A549 (cell line): ENCODE measurements around the gene CHAF1A. TPM values are rescaled to one million over a fixed set of nuclear protein-coding genes. Genes with fewer than 3 reads are reported as not detected.

Source experiments
- ATAC-seq, 2 experiments: fragments of 200-7000 bp in 1 of 2; fragments of >200 bp in 1 of 2; cut with Nextera tagmentation in 1 of 2; cut with Tn5 transposase in 1 of 2; 3 replicates each; pipeline versions ENCODE4 v1.8.0 to v1.9.1; 2018 to 2020; ENCODE audit warnings: mild to moderate bottlenecking in 1 of 2, moderate library complexity in 1 of 2
- CTCF ChIA-PET: fragments of 300-600 bp; sonication (Branson Sonifier 250); formaldehyde crosslinking; extraction: SDS; loops from one replicate; lab custom pipeline; 2021; ENCODE audit warnings: antibody characterized with exemption, inconsistent platforms; lab: Yijun Ruan, JAX
- POLR2A ChIA-PET: fragments of 350-600 bp; formaldehyde crosslinking; extraction: SDS; loops from one replicate; lab custom pipeline; 2021; ENCODE audit warnings: antibody characterized with exemption, inconsistent platforms; lab: Yijun Ruan, JAX
- DNase-seq, 2 experiments: peaks; one replicate each; pipeline versions ENCODE4 v3.0.0 to v3.0.0-alpha.2; 2011 to 2016; ENCODE audit warnings: low read depth in 1 of 2, low spot score in 1 of 2
- FAIRE-seq: peaks from 2 replicates; lab custom pipeline; 2011; peaks lifted over from hg19 to GRCh38; lab: Jason Lieb, UNC
- H3K27ac ChIP-seq, 2 experiments: fragments of >200 bp; sonication (Bioruptor Twin); formaldehyde crosslinking; 3 replicates each; pipeline ENCODE4 v1.5.1; 2016 to 2017
- H3K4me1 ChIP-seq: fragments of >200 bp; sonication (Bioruptor Twin); formaldehyde crosslinking; 3 replicates; pipeline ENCODE4 v1.6.1; 2016
- H3K4me2 ChIP-seq: fragments of >200 bp; sonication (Bioruptor Twin); formaldehyde crosslinking; 3 replicates; pipeline ENCODE4 v1.6.1; 2016
- H3K4me3 ChIP-seq: fragments of >200 bp; sonication (Bioruptor Twin); formaldehyde crosslinking; 3 replicates; pipeline ENCODE4 v1.5.1; 2016
- H3K9me3 ChIP-seq: fragments of >200 bp; sonication (Bioruptor Twin); formaldehyde crosslinking; 3 replicates; pipeline ENCODE4 v1.6.1; 2016
- BHLHE40 ChIP-seq: IDR thresholded peaks from 2 replicates; pipeline ENCODE4 v1.6.1; 2012; ENCODE audit warnings: low read depth, low read length, inconsistent platforms
- EHMT2 ChIP-seq: fragments of 200-600 bp; sonication (generic); IDR thresholded peaks from 2 replicates; pipeline ENCODE4 v1.6.1; 2016; ENCODE audit warnings: antibody characterized with exemption, low read depth, mild to moderate bottlenecking, moderate library complexity
- EP300 ChIP-seq, 2 experiments: fragments of >200 bp; sonication (Bioruptor Twin); formaldehyde crosslinking; IDR thresholded peaks; 2 replicates in 1 of 2; 3 replicates in 1 of 2; pipeline ENCODE4 v1.6.1; 2016 to 2017
- ESRRA ChIP-seq: fragments of 150-350 bp; IDR thresholded peaks from 2 replicates; pipeline ENCODE4 v1.6.1; 2014; ENCODE audit warnings: mild to moderate bottlenecking, low read length, borderline replicate concordance
- FOSL2 ChIP-seq, 2 experiments: fragments of 450-650 bp in 1 of 2; fragments of >200 bp in 1 of 2; sonication (Bioruptor Twin) in 1 of 2; formaldehyde crosslinking; IDR thresholded peaks; 2 replicates each; pipeline versions ENCODE4 v1.5.0 to v1.6.1; 2016 to 2020; ENCODE audit warnings: mild to moderate bottlenecking in 1 of 2, moderate library complexity in 1 of 2
- HDAC2 ChIP-seq: fragments of 200-600 bp; sonication (generic); IDR thresholded peaks from 2 replicates; pipeline ENCODE4 v1.6.1; 2016
- HOXB13 ChIP-seq: fragments of 250-450 bp; sonication (Bioruptor Pico); IDR thresholded peaks from 2 replicates; pipeline ENCODE4 v1.5.0; 2020; ENCODE audit warnings: low read depth, mild to moderate bottlenecking, moderate library complexity
- HOXB5 ChIP-seq: fragments of 250-450 bp; sonication (Bioruptor Pico); IDR thresholded peaks from 2 replicates; pipeline ENCODE4 v1.5.0; 2020; ENCODE audit warnings: mild to moderate bottlenecking, moderate library complexity
- JUNB ChIP-seq: fragments of >200 bp; sonication (Bioruptor Twin); formaldehyde crosslinking; IDR thresholded peaks from 2 replicates; pipeline ENCODE4 v1.6.1; 2016
- MAX ChIP-seq: IDR thresholded peaks from 2 replicates; pipeline ENCODE4 v1.6.1; 2012
- NPAS2 ChIP-seq: fragments of 250-450 bp; sonication (Bioruptor Pico); IDR thresholded peaks from 2 replicates; pipeline ENCODE4 v1.8.0; 2022; ENCODE audit warnings: mild to moderate bottlenecking, moderate library complexity, borderline replicate concordance
- PBX3 ChIP-seq: IDR thresholded peaks from 2 replicates; pipeline ENCODE4 v1.6.1; 2012
- PHF8 ChIP-seq: fragments of 200-600 bp; sonication (generic); IDR thresholded peaks from 2 replicates; pipeline ENCODE4 v1.6.1; 2016; ENCODE audit warnings: low read depth, mild to moderate bottlenecking, antibody characterized with exemption, moderate library complexity, borderline replicate concordance
- POLR2AphosphoS2 ChIP-seq: conservative IDR thresholded peaks from 2 replicates; pipeline ENCODE4 v1.6.1; 2012; ENCODE audit warnings: low read length, improper control_type of control experiment, inconsistent platforms
- RCOR1 ChIP-seq: fragments of 150-350 bp; IDR thresholded peaks from 2 replicates; pipeline ENCODE4 v1.6.1; 2014; ENCODE audit warnings: antibody characterized with exemption, low read length, low read depth
- SMC3 ChIP-seq: fragments of >200 bp; sonication (Bioruptor Twin); formaldehyde crosslinking; IDR thresholded peaks from 3 replicates; pipeline ENCODE4 v1.6.1; 2018; ENCODE audit warnings: inconsistent platforms
- SREBF2 ChIP-seq: fragments of 450-650 bp; IDR thresholded peaks from 2 replicates; pipeline ENCODE4 v1.6.1; 2014; ENCODE audit warnings: mild to moderate bottlenecking, moderate library complexity
- ZFP36 ChIP-seq: fragments of 450-650 bp; IDR thresholded peaks from 2 replicates; pipeline ENCODE4 v1.6.1; 2014; ENCODE audit warnings: borderline replicate concordance; ENCODE audit not compliant: partially characterized antibody
- ZNF302 ChIP-seq: fragments of 250-450 bp; sonication (Bioruptor Pico); IDR thresholded peaks from 2 replicates; pipeline ENCODE4 v1.9.0; 2021; ENCODE audit warnings: inconsistent platforms, mild to moderate bottlenecking, moderate library complexity
- ZSCAN20 ChIP-seq: fragments of 250-450 bp; sonication (Bioruptor Pico); IDR thresholded peaks from 2 replicates; pipeline ENCODE4 v1.8.0; 2022; ENCODE audit warnings: mild to moderate bottlenecking, moderate library complexity
- WGBS: methylation state at CpG from one replicate; pipeline ENCODE4 v1.1.6; 2017; ENCODE audit errors: missing lambda C conversion rate; 5-methylcytosine and 5-hydroxymethylcytosine counted together
- polyA plus RNA-seq, 4 experiments: library from polyadenylated mRNA; depleted of rRNA in 3 of 4; stranded (reverse); fragments of >200 nt; fragmentation: RNase III in 1 of 4; extraction: RNeasy Plus Mini Kit Qiagen cat#74134 plus additional on column Dnase treatment in 1 of 4; gene quantifications; 2 replicates in 3 of 4; 3 replicates in 1 of 4; pipeline ENCODE4 v1.2.3, GENCODE V29; 2011 to 2017
- TF ChIP-seq, protein P1 (sequence below): fragments of >200 bp; sonication (Bioruptor Twin); formaldehyde crosslinking; IDR thresholded peaks from 2 replicates; pipeline ENCODE4 v1.6.1; 2016
- TF ChIP-seq, protein P2 (sequence below): fragments of 250-450 bp; sonication (Bioruptor Pico); IDR thresholded peaks from 2 replicates; pipeline ENCODE4 v1.5.0; 2020; ENCODE audit warnings: low read depth, mild to moderate bottlenecking, moderate library complexity

CHAF1A gene
- polyA plus RNA-seq, 2 of the 4 experiments (the other 2 are of a cell fraction), result 15.6 to 28.0 TPM

DNA sequence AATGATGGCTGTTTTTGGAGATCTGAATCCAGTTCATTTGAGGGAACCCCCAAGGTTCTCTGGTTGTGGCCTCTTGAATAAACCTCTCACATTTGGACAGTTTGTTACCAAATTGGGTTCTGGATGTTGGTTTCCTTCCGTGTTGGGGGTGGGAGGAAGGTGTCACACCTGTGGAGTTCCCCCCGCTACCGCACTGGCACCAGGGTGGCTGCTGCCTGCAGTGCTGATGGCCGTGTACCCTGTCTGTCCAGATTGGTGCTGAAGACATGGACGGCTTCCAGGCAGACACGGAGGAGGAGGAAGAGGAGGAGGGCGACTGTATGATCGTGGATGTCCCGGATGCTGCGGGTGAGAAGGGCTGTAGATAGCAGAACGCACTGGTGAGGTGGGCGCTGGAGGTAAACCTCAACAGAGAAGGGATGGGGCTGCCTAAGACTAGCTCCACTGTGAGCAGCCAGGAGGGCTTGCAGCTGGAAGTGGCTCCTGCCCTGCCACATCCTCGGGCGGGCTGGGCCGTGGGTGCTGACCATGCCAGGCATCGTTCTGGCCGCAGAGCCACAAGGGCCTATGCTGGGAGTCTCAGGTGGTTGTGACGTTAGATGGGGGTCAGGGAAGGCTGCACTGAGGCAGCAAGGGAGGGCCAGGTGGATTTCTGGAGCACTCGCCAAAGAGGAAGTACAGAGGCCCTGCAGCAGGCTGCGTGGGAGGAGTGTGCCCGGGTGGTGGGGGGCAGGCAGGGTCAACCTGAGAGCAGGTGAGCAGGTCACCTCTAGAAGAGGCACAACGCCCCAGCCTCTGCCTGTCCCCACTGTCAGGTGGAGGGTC, 39.8 kb downstream of the CHAF1A start:
- no peak; a peak in 1 of 6 replicates for ATAC-seq
- no peak for FAIRE-seq

DNA sequence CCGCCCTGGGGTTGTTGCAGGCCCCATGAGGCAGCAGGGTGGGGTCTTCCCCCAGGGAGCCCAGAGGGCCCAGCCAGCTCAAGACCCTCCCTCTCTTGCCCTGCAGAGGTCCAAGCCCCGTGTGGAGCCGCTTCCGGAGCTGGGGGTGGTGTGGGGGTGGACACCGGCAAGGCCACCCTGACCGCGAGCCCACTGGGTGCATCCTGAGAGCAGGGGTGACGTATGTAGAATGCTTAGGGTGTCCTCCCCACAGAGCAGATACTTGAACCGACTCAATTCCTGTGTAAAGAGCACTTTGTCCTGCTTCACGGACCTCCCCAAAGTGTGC, 40.3 kb downstream of the CHAF1A start:
- TF ChIP-seq RCOR1 (no peak), MAX (no peak), HDAC2 (no peak), POLR2AphosphoS2 (no peak), PHF8 (no peak), ZSCAN20 (CRISPR knock-in tag) (no peak), SREBF2 (no peak), ESRRA (no peak), JUNB (no peak), SMC3 (no peak), ZFP36 (no peak), EP300 (IDR thresholded peaks at IDR 0.05) (no peak)
- TF ChIP-seq, all 56 proteins: peak for 0
- FAIRE-seq (no peak), DNase-seq (no peak), ATAC-seq (no peak)
- ChIA-PET POLR2A (no interaction called here), CTCF (no interaction called here)
- Histone ChIP-seq H3K4me3 (no peak overlapping the region), H3K4me2 (no peak overlapping the region), H3K9me3 (no peaks in the 10 kb centered on the region), H3K27ac (no peak overlapping the region), H3K4me1 (no peaks in the 10 kb centered on the region)
- 93% methylated on average over 3 of the region's 10 CpGs for WGBS

More for the DNA sequence above, 39.8 kb downstream of the CHAF1A start:
- ChIA-PET CTCF (no interaction called here), POLR2A (no interaction called here)
- TF ChIP-seq JUNB (no peak), NPAS2 (CRISPR knock-in tag) (no peak), ZNF302 (CRISPR knock-in tag) (no peak), HOXB13 (CRISPR knock-in tag) (no peak), ESRRA (no peak), FOSL2 (IDR thresholded peaks at IDR 0.05) (no peak), FOSL2 (CRISPR knock-in tag; IDR thresholded peaks at IDR 0.05) (no peak), RCOR1 (no peak), PBX3 (no peak), ZFP36 (no peak), HDAC2 (no peak), HOXB5 (CRISPR knock-in tag) (no peak), BHLHE40 (no peak), EHMT2 (no peak)
- TF ChIP-seq, protein P1, sequence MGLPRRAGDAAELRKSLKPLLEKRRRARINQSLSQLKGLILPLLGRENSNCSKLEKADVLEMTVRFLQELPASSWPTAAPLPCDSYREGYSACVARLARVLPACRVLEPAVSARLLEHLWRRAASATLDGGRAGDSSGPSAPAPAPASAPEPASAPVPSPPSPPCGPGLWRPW, result no peak
- TF ChIP-seq, protein P2, sequence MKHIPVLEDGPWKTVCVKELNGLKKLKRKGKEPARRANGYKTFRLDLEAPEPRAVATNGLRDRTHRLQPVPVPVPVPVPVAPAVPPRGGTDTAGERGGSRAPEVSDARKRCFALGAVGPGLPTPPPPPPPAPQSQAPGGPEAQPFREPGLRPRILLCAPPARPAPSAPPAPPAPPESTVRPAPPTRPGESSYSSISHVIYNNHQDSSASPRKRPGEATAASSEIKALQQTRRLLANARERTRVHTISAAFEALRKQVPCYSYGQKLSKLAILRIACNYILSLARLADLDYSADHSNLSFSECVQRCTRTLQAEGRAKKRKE, result no peak
- Histone ChIP-seq H3K9me3 (no peaks in the 10 kb centered on the region), H3K27ac (no peak overlapping the region), H3K4me3 (no peak overlapping the region), H3K4me2 (no peak overlapping the region), H3K4me1 (no peaks in the 10 kb centered on the region)
- no peak for DNase-seq
- 91% methylated on average over 19 of the region's 22 CpGs for WGBS
